Prostate gland (tissue), 2 donors: ENCODE data around the gene PIK3IP1.

Source experiments
- CTCF ChIP-seq, 4 experiments: fragments of 200-600 bp in 2 of 4; fragments of 450-650 bp in 2 of 4; sonication (generic) in 2 of 4; IDR thresholded peaks; 1 replicate in 3 of 4; 2 replicates in 1 of 4; pipeline ENCODE4 v1.5.1; 2016 to 2019; ENCODE audit warnings: antibody characterized with exemption in 4 of 4, mild to moderate bottlenecking in 2 of 4, moderate library complexity in 2 of 4
- POLR2A ChIP-seq: fragments of 450-650 bp; IDR thresholded peaks from one replicate; pipeline ENCODE4 v1.6.1; 2016; ENCODE audit warnings: antibody characterized with exemption, mild to moderate bottlenecking
- POLR2AphosphoS5 ChIP-seq: sonication (generic); formaldehyde crosslinking; IDR thresholded peaks from one replicate; pipeline ENCODE4 v1.6.1; 2017; ENCODE audit warnings: antibody characterized with exemption

- TF ChIP-seq CTCF (IDR thresholded peaks at IDR 0.05) (no peak), POLR2AphosphoS5 (no peak), POLR2A (no peak)
These were observed 47.3 kb downstream of the PIK3IP1 start for GRCh38 chr22:31244943-31245451.
